ENCODE results near the gene MID2. TPM values are rescaled to one million over a fixed set of nuclear protein-coding genes. Genes with fewer than 3 reads are reported as not detected.

MID2 gene
- total RNA-seq, 1 experiment from 2014 or later = 7.1 TPM

GRCh38 chrX:107934262-107934661 is 108.6 kb downstream of the MID2 start:
- no peak for TF ChIP-seq CTCF (IDR thresholded peaks at IDR 0.05; ENCODE audit: unreplicated experiment)

GRCh38 chrX:107935200-107935599 is 109.5 kb downstream of the MID2 start:
- intact Hi-C loops (cut with micrococcal nuclease; ENCODE audit: unreplicated experiment) = no loop called here
- peaks cover 13% of the 10 kb centered on the region for H3K36me3 Mint-ChIP-seq (ENCODE audit: insufficient read depth, unreplicated experiment)
- peaks cover 11% of the 10 kb centered on the region for H3K4me1 Mint-ChIP-seq (ENCODE audit: low read depth, unreplicated experiment)
- no peaks in the 10 kb centered on the region for H3K27me3 Mint-ChIP-seq (ENCODE audit: unreplicated experiment)
- DNase-seq = peak; percentile 18
- no peak for TF ChIP-seq CTCF (IDR thresholded peaks at IDR 0.05; ENCODE audit: unreplicated experiment)
- no peaks in the 10 kb centered on the region for H3K9me3 Mint-ChIP-seq (ENCODE audit: low read depth, unreplicated experiment)
- CTCF ChIA-PET = no interaction called here
- BruUV-seq (replicated peaks) = no TSS peak
- H3K4me3 Mint-ChIP-seq (ENCODE audit: low read depth, unreplicated experiment) = peak overlapping the region; percentile 78
- no peak overlapping the region for H3K27ac Mint-ChIP-seq (ENCODE audit: unreplicated experiment)

More at GRCh38 chrX:107934262-107934661, 108.6 kb downstream of the MID2 start:
- no peaks in the 10 kb centered on the region for H3K27me3 Mint-ChIP-seq (ENCODE audit: unreplicated experiment)
- CTCF ChIA-PET = no interaction called here
- H3K4me1 Mint-ChIP-seq (ENCODE audit: low read depth, unreplicated experiment) = peaks cover 11% of the 10 kb centered on the region
- no peak overlapping the region for H3K4me3 Mint-ChIP-seq (ENCODE audit: low read depth, unreplicated experiment)
- intact Hi-C loops (cut with micrococcal nuclease; ENCODE audit: unreplicated experiment) = no loop called here
- H3K9me3 Mint-ChIP-seq (ENCODE audit: low read depth, unreplicated experiment) = no peaks in the 10 kb centered on the region
- peaks cover 13% of the 10 kb centered on the region for H3K36me3 Mint-ChIP-seq (ENCODE audit: insufficient read depth, unreplicated experiment)
- DNase-seq = no peak
- no peak overlapping the region for H3K27ac Mint-ChIP-seq (ENCODE audit: unreplicated experiment)
- no TSS peak for BruUV-seq (replicated peaks)

- Mint-ChIP-seq H3K27ac (ENCODE audit: unreplicated experiment) (peak overlapping the region; percentile 30), H3K36me3 (ENCODE audit: insufficient read depth, unreplicated experiment) (peaks cover 13% of the 10 kb centered on the region), H3K27me3 (ENCODE audit: unreplicated experiment) (no peaks in the 10 kb centered on the region), H3K4me3 (ENCODE audit: low read depth, unreplicated experiment) (peak overlapping the region; percentile 78), H3K9me3 (ENCODE audit: low read depth, unreplicated experiment) (no peaks in the 10 kb centered on the region), H3K4me1 (ENCODE audit: low read depth, unreplicated experiment) (peaks cover 11% of the 10 kb centered on the region)
- no peak for TF ChIP-seq CTCF (IDR thresholded peaks at IDR 0.05; ENCODE audit: unreplicated experiment)
- no TSS peak for BruUV-seq (replicated peaks)
- peak; percentile 21 for DNase-seq
- intact Hi-C loops (cut with micrococcal nuclease; ENCODE audit: unreplicated experiment) = no loop called here
- CTCF ChIA-PET = no interaction called here
Measured at GRCh38 chrX:107935664-107936433, 110.2 kb downstream of the MID2 start.

- BruUV-seq (replicated peaks) = no TSS peak
- CTCF ChIA-PET = no interaction called here
- intact Hi-C loops (cut with micrococcal nuclease; ENCODE audit: unreplicated experiment) = no loop called here
- peak overlapping the region; percentile 78 for H3K4me3 Mint-ChIP-seq (ENCODE audit: low read depth, unreplicated experiment)
- TF ChIP-seq CTCF (IDR thresholded peaks at IDR 0.05; ENCODE audit: unreplicated experiment) = no peak
- no peak overlapping the region for H3K27ac Mint-ChIP-seq (ENCODE audit: unreplicated experiment)
- no peaks in the 10 kb centered on the region for H3K9me3 Mint-ChIP-seq (ENCODE audit: low read depth, unreplicated experiment)
- H3K27me3 Mint-ChIP-seq (ENCODE audit: unreplicated experiment) = no peaks in the 10 kb centered on the region
- peaks cover 11% of the 10 kb centered on the region for H3K4me1 Mint-ChIP-seq (ENCODE audit: low read depth, unreplicated experiment)
- no peak for DNase-seq
- H3K36me3 Mint-ChIP-seq (ENCODE audit: insufficient read depth, unreplicated experiment) = peaks cover 13% of the 10 kb centered on the region
Measured at GRCh38 chrX:107936434-107936730, 110.7 kb downstream of the MID2 start.
